ENCODE results near the gene NSL1. TPM values are rescaled to one million over a fixed set of nuclear protein-coding genes. Genes with fewer than 3 reads are reported as not detected.

NSL1 gene
- total RNA-seq, 5 donors from 2014 or later (not counting 1 experiment from before 2014, with no cell fraction given) = 24.2 to 37.8 (median 29.7) TPM

GRCh38 chr1:212688341-212689047 lies 103.1 kb downstream of the NSL1 start:
- Histone ChIP-seq H3K27ac (ENCODE audit: low read length) (no peak overlapping the region), H3K36me3 (ENCODE audit: control insufficient read depth in 2 of 2, extremely low read depth in 1 of 2, insufficient read depth in 1 of 2, low read length in 1 of 2) (no peaks in the 10 kb centered on the region), H3K27me3 (replicated peaks in 1 of 2; ENCODE audit: control insufficient read depth in 2 of 2, extremely low read depth in 1 of 2, insufficient read depth in 2 of 2, low read length in 1 of 2) (peaks cover 0 to 39% of the 10 kb centered on the region in 2 experiments), H3K9me3 (no peaks in the 10 kb centered on the region), H3K4me3 (ENCODE audit: control insufficient read depth in 1 of 2, extremely low read depth in 1 of 2, low read length in 1 of 2) (no peak overlapping the region), H3K4me1 (ENCODE audit: control insufficient read depth in 1 of 2, extremely low read depth in 1 of 2, insufficient read depth in 2 of 2, low read length in 2 of 2) (peaks cover 0 to 13% of the 10 kb centered on the region in 2 experiments)
- POLR2A ChIA-PET = no interaction called here
- H3K4me3 Mint-ChIP-seq = no peak overlapping the region
- DNase-seq = no peak
- H3K27me3 Mint-ChIP-seq = peaks cover 6 to 9% of the 10 kb centered on the region in 2 donors
- WGBS (ENCODE audit: insufficient coverage) = 100% methylated on average over 2 of the region's 7 CpGs
- ATAC-seq (replicated peaks in 1 of 4) = no peak
- no peaks in the 10 kb centered on the region for H3K9me3 Mint-ChIP-seq
- no peak overlapping the region for H3K27ac Mint-ChIP-seq
- CTCF ChIA-PET = no interaction called here
- peaks cover 7 to 8% (median 8%) of the 10 kb centered on the region in 3 donors for H3K4me1 Mint-ChIP-seq
- no peaks in the 10 kb centered on the region for H3K36me3 Mint-ChIP-seq

- H3K9me3 ChIP-seq = no peaks in the 10 kb centered on the region
- Mint-ChIP-seq H3K27ac (no peak overlapping the region), H3K27me3 (peaks cover 6 to 9% of the 10 kb centered on the region in 2 donors), H3K36me3 (no peaks in the 10 kb centered on the region), H3K9me3 (no peaks in the 10 kb centered on the region), H3K4me1 (peaks cover 14 to 15% (median 15%) of the 10 kb centered on the region in 3 donors), H3K4me3 (no peak overlapping the region)
- peaks cover 0 to 34% of the 10 kb centered on the region in 2 experiments for H3K27me3 ChIP-seq (replicated peaks in 1 of 2; ENCODE audit: control insufficient read depth in 2 of 2, extremely low read depth in 1 of 2, insufficient read depth in 2 of 2, low read length in 1 of 2)
- no CpG with 5 or more reads among the region's 2 CpGs for WGBS (ENCODE audit: insufficient coverage)
- H3K36me3 ChIP-seq (ENCODE audit: control insufficient read depth in 2 of 2, extremely low read depth in 1 of 2, insufficient read depth in 1 of 2, low read length in 1 of 2) = no peaks in the 10 kb centered on the region
- ChIA-PET CTCF (no interaction called here), POLR2A (interaction anchor here in 1 of 2 donors (0.5 kb wide), 1 partner anchor 345 kb away, joined by 3 read pairs; no protein-coding TSS in a partner anchor)
- peaks cover 0 to 20% of the 10 kb centered on the region in 2 experiments for H3K4me1 ChIP-seq (ENCODE audit: control insufficient read depth in 1 of 2, extremely low read depth in 1 of 2, insufficient read depth in 2 of 2, low read length in 2 of 2)
- DNase-seq = no peak
- ATAC-seq (replicated peaks in 1 of 4) = no peak
- H3K4me3 ChIP-seq (ENCODE audit: control insufficient read depth in 1 of 2, extremely low read depth in 1 of 2, low read length in 1 of 2) = no peak overlapping the region
- H3K27ac ChIP-seq (ENCODE audit: low read length) = no peak overlapping the region
These were observed 103.8 kb downstream of the NSL1 start for GRCh38 chr1:212687811-212688210.

GRCh38 chr1:212686591-212686990 lies 105.0 kb downstream of the NSL1 start:
- peaks cover 0 to 24% of the 10 kb centered on the region in 2 experiments for H3K4me1 ChIP-seq (ENCODE audit: control insufficient read depth in 1 of 2, extremely low read depth in 1 of 2, insufficient read depth in 2 of 2, low read length in 2 of 2)
- DNase-seq (no peak), ATAC-seq (replicated peaks in 1 of 4) (no peak)
- Mint-ChIP-seq H3K4me1 (peaks cover 16 to 20% (median 16%) of the 10 kb centered on the region in 3 donors), H3K4me3 (no peak overlapping the region), H3K36me3 (no peaks in the 10 kb centered on the region), H3K27me3 (peaks cover 6 to 9% of the 10 kb centered on the region in 2 donors), H3K27ac (no peak overlapping the region), H3K9me3 (no peaks in the 10 kb centered on the region)
- no peak overlapping the region for H3K4me3 ChIP-seq (ENCODE audit: control insufficient read depth in 1 of 2, extremely low read depth in 1 of 2, low read length in 1 of 2)
- H3K27ac ChIP-seq (ENCODE audit: low read length) = no peak overlapping the region
- no peaks in the 10 kb centered on the region for H3K36me3 ChIP-seq (ENCODE audit: control insufficient read depth in 2 of 2, extremely low read depth in 1 of 2, insufficient read depth in 1 of 2, low read length in 1 of 2)
- H3K27me3 ChIP-seq (replicated peaks in 1 of 2; ENCODE audit: control insufficient read depth in 2 of 2, extremely low read depth in 1 of 2, insufficient read depth in 2 of 2, low read length in 1 of 2) = peaks cover 0 to 27% of the 10 kb centered on the region in 2 experiments
- POLR2A ChIA-PET = no interaction called here
- 96% methylated on average over 11 of the region's 11 CpGs for WGBS (ENCODE audit: insufficient coverage)
- CTCF ChIA-PET = no interaction called here
- H3K9me3 ChIP-seq = no peaks in the 10 kb centered on the region

- Histone ChIP-seq H3K4me3 (ENCODE audit: control insufficient read depth in 1 of 2, extremely low read depth in 1 of 2, low read length in 1 of 2) (no peak overlapping the region), H3K36me3 (ENCODE audit: control insufficient read depth in 2 of 2, extremely low read depth in 1 of 2, insufficient read depth in 1 of 2, low read length in 1 of 2) (no peaks in the 10 kb centered on the region), H3K4me1 (ENCODE audit: control insufficient read depth in 1 of 2, extremely low read depth in 1 of 2, insufficient read depth in 2 of 2, low read length in 2 of 2) (peaks cover 0 to 24% of the 10 kb centered on the region in 2 experiments), H3K9me3 (no peaks in the 10 kb centered on the region), H3K27ac (ENCODE audit: low read length) (no peak overlapping the region), H3K27me3 (replicated peaks in 1 of 2; ENCODE audit: control insufficient read depth in 2 of 2, extremely low read depth in 1 of 2, insufficient read depth in 2 of 2, low read length in 1 of 2) (peaks cover 0 to 26% of the 10 kb centered on the region in 2 experiments)
- ChIA-PET POLR2A (no interaction called here), CTCF (no interaction called here)
- ATAC-seq (replicated peaks in 1 of 4) (no peak), DNase-seq (no peak)
- Mint-ChIP-seq H3K27ac (no peak overlapping the region), H3K27me3 (peaks cover 6 to 9% of the 10 kb centered on the region in 2 donors), H3K4me3 (no peak overlapping the region), H3K4me1 (peaks cover 16 to 21% (median 16%) of the 10 kb centered on the region in 3 donors), H3K36me3 (no peaks in the 10 kb centered on the region), H3K9me3 (no peaks in the 10 kb centered on the region)
- WGBS (ENCODE audit: insufficient coverage) = 100% methylated on average over 1 of the region's 3 CpGs
These were observed 105.5 kb downstream of the NSL1 start for GRCh38 chr1:212686069-212686468.

- Mint-ChIP-seq H3K36me3 (no peaks in the 10 kb centered on the region), H3K27me3 (peaks cover 6 to 9% of the 10 kb centered on the region in 2 donors), H3K4me3 (no peak overlapping the region), H3K4me1 (peaks cover 16 to 25% (median 16%) of the 10 kb centered on the region in 3 donors), H3K9me3 (no peaks in the 10 kb centered on the region), H3K27ac (no peak overlapping the region)
- H3K27ac ChIP-seq (ENCODE audit: low read length) = no peak overlapping the region
- no peak for ATAC-seq (replicated peaks in 1 of 4)
- no peaks in the 10 kb centered on the region for H3K36me3 ChIP-seq (ENCODE audit: control insufficient read depth in 2 of 2, extremely low read depth in 1 of 2, insufficient read depth in 1 of 2, low read length in 1 of 2)
- H3K9me3 ChIP-seq = no peaks in the 10 kb centered on the region
- ChIA-PET CTCF (no interaction called here), POLR2A (no interaction called here)
- no peak for DNase-seq
- no peak overlapping the region for H3K4me3 ChIP-seq (ENCODE audit: control insufficient read depth in 1 of 2, extremely low read depth in 1 of 2, low read length in 1 of 2)
- WGBS (ENCODE audit: insufficient coverage) = no CpG with 5 or more reads among the region's 2 CpGs
- peaks cover 0 to 26% of the 10 kb centered on the region in 2 experiments for H3K27me3 ChIP-seq (replicated peaks in 1 of 2; ENCODE audit: control insufficient read depth in 2 of 2, extremely low read depth in 1 of 2, insufficient read depth in 2 of 2, low read length in 1 of 2)
- H3K4me1 ChIP-seq (ENCODE audit: control insufficient read depth in 1 of 2, extremely low read depth in 1 of 2, insufficient read depth in 2 of 2, low read length in 2 of 2) = peaks cover 0 to 24% of the 10 kb centered on the region in 2 experiments
These were observed 106.1 kb downstream of the NSL1 start for GRCh38 chr1:212685429-212685828.

- Histone ChIP-seq H3K36me3 (ENCODE audit: control insufficient read depth in 2 of 2, extremely low read depth in 1 of 2, insufficient read depth in 1 of 2, low read length in 1 of 2) (no peaks in the 10 kb centered on the region), H3K27me3 (replicated peaks in 1 of 2; ENCODE audit: control insufficient read depth in 2 of 2, extremely low read depth in 1 of 2, insufficient read depth in 2 of 2, low read length in 1 of 2) (peaks cover 0 to 22% of the 10 kb centered on the region in 2 experiments), H3K27ac (ENCODE audit: low read length) (no peak overlapping the region), H3K4me1 (ENCODE audit: control insufficient read depth in 1 of 2, extremely low read depth in 1 of 2, insufficient read depth in 2 of 2, low read length in 2 of 2) (peaks cover 0 to 24% of the 10 kb centered on the region in 2 experiments), H3K4me3 (ENCODE audit: control insufficient read depth in 1 of 2, extremely low read depth in 1 of 2, low read length in 1 of 2) (no peak overlapping the region), H3K9me3 (no peaks in the 10 kb centered on the region)
- DNase-seq (no peak), ATAC-seq (replicated peaks in 1 of 4) (no peak)
- Mint-ChIP-seq H3K36me3 (no peaks in the 10 kb centered on the region), H3K9me3 (no peaks in the 10 kb centered on the region), H3K4me1 (peaks cover 16 to 25% (median 16%) of the 10 kb centered on the region in 3 donors), H3K27ac (no peak overlapping the region), H3K27me3 (peaks cover 6 to 9% of the 10 kb centered on the region in 2 donors), H3K4me3 (no peak overlapping the region)
- WGBS (ENCODE audit: insufficient coverage) = over 99% methylated on average over 8 of the region's 11 CpGs
- ChIA-PET CTCF (interaction anchor here (0.5 to 1.1 kb wide), 3 partner anchors 16 to 40 kb away, joined by 3 read pairs; no protein-coding TSS in a partner anchor), POLR2A (no interaction called here)
These were observed 107.0 kb downstream of the NSL1 start for GRCh38 chr1:212684521-212685090.

All from T-cell (primary cell).